GM21825 (cell line): Measurements from ENCODE around the gene GPX7.
A peak's percentile ranks its signal among the peaks of the same experiment; 100 is the strongest.
"Not testable (repeated sequence)": the region's sequence is repeated elsewhere in the genome, so short reads cannot be mapped to it uniquely, and the experiment has no call there.

Experiments used
- ATAC-seq: cut with Tn5 transposase; IDR thresholded peaks from one replicate; pipeline ENCODE4 v1.9.1; 2021; ENCODE audit warnings: mild to moderate bottlenecking, moderate library complexity; ENCODE audit not compliant: unreplicated experiment

Gene GPX7

GRCh38 chr1:52601991-52602855, at the start of gene GPX7:
Gene GPX7, plus strand, starts transcription at chr1:52602371. Its CDS starts 39 bp downstream, at chr1:52602410.
- ATAC-seq, result no peak

- ATAC-seq, result peak; percentile 36
These were observed 49.4 kb upstream of the GPX7 start, which contains the start of gene TUT4 for GRCh38 chr1:52552505-52553361. Gene TUT4, minus strand, starts transcription at chr1:52553092. Its CDS starts 26,812 bp downstream, at chr1:52526280.

- ATAC-seq, result peak; percentile 64
These were observed 48.6 kb upstream of the GPX7 start for GRCh38 chr1:52553362-52554266.

GRCh38 chr1:52554267-52554640, 47.9 kb upstream of the GPX7 start:
- ATAC-seq, result no peak

GRCh38 chr1:52554756-52555155, 47.4 kb upstream of the GPX7 start:
- no peak for ATAC-seq

- ATAC-seq, result no peak
These were observed 45.4 kb upstream of the GPX7 start for GRCh38 chr1:52556641-52557360.

GRCh38 chr1:52558941-52559340, 43.2 kb upstream of the GPX7 start:
- no peak for ATAC-seq

- no peak for ATAC-seq
These were observed 42.3 kb upstream of the GPX7 start for GRCh38 chr1:52559875-52560274.

- no peak for ATAC-seq
These were observed 39.4 kb upstream of the GPX7 start for GRCh38 chr1:52562766-52563165.

- ATAC-seq, result no peak
These were observed 34.2 kb upstream of the GPX7 start for GRCh38 chr1:52567943-52568342.

GRCh38 chr1:52569449-52570210, 32.5 kb upstream of the GPX7 start:
- no peak for ATAC-seq

GRCh38 chr1:52571783-52572182, 30.4 kb upstream of the GPX7 start:
- no peak for ATAC-seq

- ATAC-seq, result no peak
These were observed 29.8 kb upstream of the GPX7 start for GRCh38 chr1:52572387-52572786.

GRCh38 chr1:52574594-52574993, 27.6 kb upstream of the GPX7 start:
- no peak for ATAC-seq

- no peak for ATAC-seq
These were observed 26.1 kb upstream of the GPX7 start for GRCh38 chr1:52576074-52576473.

GRCh38 chr1:52578066-52578465, 24.1 kb upstream of the GPX7 start:
- ATAC-seq, result not testable (repeated sequence)

GRCh38 chr1:52579415-52579814, 22.8 kb upstream of the GPX7 start:
- no peak for ATAC-seq

- no peak for ATAC-seq
These were observed 21.9 kb upstream of the GPX7 start for GRCh38 chr1:52580283-52580682.

- ATAC-seq, result no peak
These were observed 20.0 kb upstream of the GPX7 start for GRCh38 chr1:52582116-52582696.
